ENCODE measurements around the gene CACNB2.

The CACNB2 gene

DNA sequence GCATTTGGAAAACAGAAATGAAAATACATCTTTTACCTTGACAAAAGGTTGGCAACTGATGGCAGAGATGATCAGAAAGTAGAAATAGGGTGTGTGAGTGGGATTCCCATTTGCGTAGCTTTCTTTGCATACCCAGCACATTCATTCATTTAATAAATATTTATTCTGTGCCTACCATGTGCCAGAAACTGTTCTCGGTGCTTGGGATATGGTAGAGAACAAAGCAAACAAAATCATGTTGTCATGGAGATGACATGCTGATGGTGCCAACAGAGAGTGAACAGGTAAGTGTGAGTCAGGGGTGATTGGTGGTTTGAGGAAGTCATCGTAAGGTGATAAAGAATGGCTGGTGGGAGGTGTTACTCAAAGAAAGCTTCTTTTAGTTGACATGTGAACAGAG lies 45.4 kb downstream of the CACNB2 start:
- DNase-seq (ENCODE audit: extremely low spot score) = no peak
- CTCF ChIA-PET = no interaction called here
- POLR2A ChIA-PET = no interaction called here
- TF ChIP-seq SP1 (IDR thresholded peaks at IDR 0.05) (no peak), ARNT (IDR thresholded peaks at IDR 0.05) (no peak), FOXM1 (IDR thresholded peaks at IDR 0.05; ENCODE audit: borderline replicate concordance) (no peak), ZNF384 (IDR thresholded peaks at IDR 0.05) (no peak), L3MBTL2 (conservative IDR thresholded peaks at IDR 0.05) (no peak), BHLHE40 (IDR thresholded peaks at IDR 0.05; ENCODE audit: borderline replicate concordance) (no peak), SUZ12 (IDR thresholded peaks at IDR 0.05) (no peak), PKNOX1 (IDR thresholded peaks at IDR 0.05) (no peak), CTBP1 (IDR thresholded peaks at IDR 0.05; ENCODE audit: borderline replicate concordance) (no peak), HDGF (IDR thresholded peaks at IDR 0.05; ENCODE audit: borderline replicate concordance) (no peak), ELF4 (IDR thresholded peaks at IDR 0.05) (no peak), NFRKB (IDR thresholded peaks at IDR 0.05) (no peak), TARDBP (IDR thresholded peaks at IDR 0.05) (no peak)

- POLR2A ChIA-PET = no interaction called here
- DNase-seq (ENCODE audit: extremely low spot score) = no peak
- TF ChIP-seq ELF4 (IDR thresholded peaks at IDR 0.05) (no peak), HDGF (IDR thresholded peaks at IDR 0.05; ENCODE audit: borderline replicate concordance) (no peak), TARDBP (IDR thresholded peaks at IDR 0.05) (no peak), ZNF384 (IDR thresholded peaks at IDR 0.05) (no peak), BHLHE40 (IDR thresholded peaks at IDR 0.05; ENCODE audit: borderline replicate concordance) (no peak)
- CTCF ChIA-PET = no interaction called here
These were observed 50.6 kb downstream of the CACNB2 start for GRCh38 chr10:18190840-18191239.

DNA sequence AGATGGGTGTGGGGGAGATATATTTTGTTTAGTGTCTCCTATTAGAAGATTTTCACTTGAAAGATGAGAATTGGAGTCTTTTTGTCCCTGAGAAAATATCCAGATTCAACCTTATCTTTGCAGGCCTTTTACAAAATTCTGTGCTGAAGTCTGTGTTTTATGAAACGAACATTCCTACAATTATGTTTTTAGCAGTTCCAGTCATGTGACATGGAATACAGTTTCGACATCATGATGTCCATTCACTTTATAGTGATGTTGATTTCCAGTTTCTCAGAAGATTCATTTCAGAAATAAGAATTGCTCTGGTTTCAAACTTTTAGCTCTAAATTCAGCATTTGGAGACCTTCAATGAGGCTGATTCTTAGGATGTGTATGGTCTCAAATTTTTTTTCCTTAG lies 54.4 kb downstream of the CACNB2 start:
- ChIA-PET CTCF (no interaction called here), POLR2A (no interaction called here)
- TF ChIP-seq FOXA1 (IDR thresholded peaks at IDR 0.05) (no peak), ZNF384 (IDR thresholded peaks at IDR 0.05) (no peak), CTBP1 (IDR thresholded peaks at IDR 0.05; ENCODE audit: borderline replicate concordance) (no peak), HDGF (IDR thresholded peaks at IDR 0.05; ENCODE audit: borderline replicate concordance) (no peak), FOXM1 (IDR thresholded peaks at IDR 0.05; ENCODE audit: borderline replicate concordance) (no peak), PKNOX1 (IDR thresholded peaks at IDR 0.05) (no peak), LEF1 (IDR thresholded peaks at IDR 0.05; ENCODE audit: borderline replicate concordance) (no peak), ELF4 (IDR thresholded peaks at IDR 0.05) (no peak), TARDBP (IDR thresholded peaks at IDR 0.05) (no peak), FOXK2 (IDR thresholded peaks at IDR 0.05) (no peak), NFRKB (IDR thresholded peaks at IDR 0.05) (no peak), ARNT (IDR thresholded peaks at IDR 0.05) (no peak), SP1 (IDR thresholded peaks at IDR 0.05) (no peak), BHLHE40 (IDR thresholded peaks at IDR 0.05; ENCODE audit: borderline replicate concordance) (no peak), SUZ12 (IDR thresholded peaks at IDR 0.05) (no peak), L3MBTL2 (conservative IDR thresholded peaks at IDR 0.05) (no peak)
- DNase-seq (ENCODE audit: extremely low spot score) = no peak

DNA sequence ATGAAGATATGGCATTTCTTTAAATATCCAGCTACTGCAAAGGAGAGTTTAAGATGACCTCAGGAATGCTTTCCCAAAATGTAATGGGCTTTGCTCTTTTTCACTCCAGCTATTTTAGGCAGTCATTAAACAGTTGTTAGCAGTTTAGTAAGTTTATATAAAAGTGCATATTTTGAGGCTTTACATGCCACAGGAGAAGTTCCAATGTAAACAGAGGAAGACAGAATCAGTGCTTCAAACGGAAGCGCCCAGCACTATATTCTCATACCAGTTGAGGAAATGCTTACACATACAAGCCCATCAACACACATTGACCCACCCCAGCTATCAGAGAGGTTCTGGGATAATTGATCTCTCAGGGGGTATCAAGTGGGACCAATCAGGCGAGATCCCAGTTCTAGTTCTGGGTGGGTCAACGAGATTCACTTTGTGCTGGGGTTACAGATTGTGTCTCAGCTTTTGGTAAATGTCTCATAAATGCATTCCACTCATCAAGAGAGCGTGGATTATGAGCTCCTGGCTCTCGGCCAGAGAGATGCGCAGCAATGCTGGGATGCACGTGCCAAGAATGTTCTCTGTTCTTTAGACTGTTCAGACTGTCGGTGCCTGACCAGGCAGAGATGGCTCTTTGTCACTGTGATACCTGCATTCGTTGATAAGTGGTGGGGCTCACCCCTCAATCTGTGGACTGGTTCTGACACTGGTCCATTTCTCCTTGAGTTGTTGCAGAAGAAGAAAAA lies 55.0 kb downstream of the CACNB2 start:
- ChIA-PET POLR2A (no interaction called here), CTCF (no interaction called here)
- TF ChIP-seq FOXM1 (IDR thresholded peaks at IDR 0.05; ENCODE audit: borderline replicate concordance) (no peak), SUZ12 (IDR thresholded peaks at IDR 0.05) (no peak), BHLHE40 (IDR thresholded peaks at IDR 0.05; ENCODE audit: borderline replicate concordance) (no peak), FOXK2 (IDR thresholded peaks at IDR 0.05) (no peak), HDGF (IDR thresholded peaks at IDR 0.05; ENCODE audit: borderline replicate concordance) (no peak), NFRKB (IDR thresholded peaks at IDR 0.05) (no peak), PKNOX1 (IDR thresholded peaks at IDR 0.05) (no peak), ARNT (IDR thresholded peaks at IDR 0.05) (no peak), TARDBP (IDR thresholded peaks at IDR 0.05) (no peak), FOXA1 (IDR thresholded peaks at IDR 0.05) (no peak), SP1 (IDR thresholded peaks at IDR 0.05) (no peak), ELF4 (IDR thresholded peaks at IDR 0.05) (no peak), ZNF384 (IDR thresholded peaks at IDR 0.05) (no peak), L3MBTL2 (conservative IDR thresholded peaks at IDR 0.05) (no peak), CTBP1 (IDR thresholded peaks at IDR 0.05; ENCODE audit: borderline replicate concordance) (no peak), LEF1 (IDR thresholded peaks at IDR 0.05; ENCODE audit: borderline replicate concordance) (no peak)
- DNase-seq (ENCODE audit: extremely low spot score) = no peak

DNA sequence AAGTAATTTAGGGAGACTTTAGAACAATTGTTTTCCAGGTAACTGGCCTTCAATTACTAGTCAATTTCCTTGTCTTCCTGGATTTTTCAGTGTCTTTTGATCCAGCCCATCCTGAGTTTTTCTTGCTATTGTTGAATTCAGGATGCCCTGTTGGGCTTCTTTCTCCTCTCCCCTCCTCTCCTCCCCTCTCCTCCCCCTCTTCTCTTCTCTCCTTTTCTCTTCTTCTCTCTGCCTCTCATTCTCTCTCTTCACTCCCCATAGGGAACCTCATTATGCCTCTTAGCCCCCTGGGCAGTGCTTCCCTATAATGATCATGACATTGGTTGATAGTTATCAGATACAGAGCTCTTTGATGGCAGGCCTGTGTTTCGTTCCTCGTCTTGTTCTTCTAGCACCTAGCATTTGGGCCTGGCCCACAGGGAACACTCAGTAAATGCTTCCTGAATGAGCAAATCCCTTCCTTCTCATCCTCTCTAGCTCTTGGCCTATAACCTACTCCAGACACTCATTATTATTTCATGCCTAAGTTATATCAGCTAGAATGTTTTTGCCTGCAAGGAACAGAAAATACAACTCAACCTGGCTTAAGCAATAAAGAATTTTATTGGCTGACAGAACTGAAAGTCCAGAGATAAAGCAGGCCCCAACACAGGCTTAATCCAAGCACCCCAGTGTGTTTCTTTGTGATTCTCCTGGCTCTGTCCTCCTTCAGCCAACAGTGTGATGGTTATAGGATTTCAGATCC lies 56.8 kb downstream of the CACNB2 start:
- POLR2A ChIA-PET = no interaction called here
- CTCF ChIA-PET = no interaction called here
- DNase-seq (ENCODE audit: extremely low spot score) = no peak
- TF ChIP-seq SUZ12 (IDR thresholded peaks at IDR 0.05) (no peak), FOXK2 (IDR thresholded peaks at IDR 0.05) (no peak), LEF1 (IDR thresholded peaks at IDR 0.05; ENCODE audit: borderline replicate concordance) (no peak), PKNOX1 (IDR thresholded peaks at IDR 0.05) (no peak), ELF4 (IDR thresholded peaks at IDR 0.05) (no peak), SP1 (IDR thresholded peaks at IDR 0.05) (no peak), TARDBP (IDR thresholded peaks at IDR 0.05) (no peak), CTBP1 (IDR thresholded peaks at IDR 0.05; ENCODE audit: borderline replicate concordance) (no peak), BHLHE40 (IDR thresholded peaks at IDR 0.05; ENCODE audit: borderline replicate concordance) (no peak), L3MBTL2 (conservative IDR thresholded peaks at IDR 0.05) (no peak), HDGF (IDR thresholded peaks at IDR 0.05; ENCODE audit: borderline replicate concordance) (no peak), FOXA1 (IDR thresholded peaks at IDR 0.05) (no peak), NFRKB (IDR thresholded peaks at IDR 0.05) (no peak), ARNT (IDR thresholded peaks at IDR 0.05) (no peak), ZNF384 (IDR thresholded peaks at IDR 0.05) (no peak), FOXM1 (IDR thresholded peaks at IDR 0.05; ENCODE audit: borderline replicate concordance) (no peak)
